PC-9 (cell line): ENCODE measurements around the gene BRSK2.

Source experiments
- EZH2 ChIP-seq: fragments of 200-600 bp; sonication (generic); IDR thresholded peaks from 2 replicates; pipeline ENCODE4 v1.8.0; 2017; ENCODE audit warnings: antibody characterized with exemption, low read depth
- TF ChIP-seq, protein P1 (sequence below): fragments of 200-600 bp; sonication (generic); conservative IDR thresholded peaks from 2 replicates; pipeline ENCODE4 v1.6.1; 2017; ENCODE audit warnings: mixed run types, antibody characterized with exemption, mild to moderate bottlenecking, moderate library complexity

GRCh38 chr11:1438967-1439330 lies 49.2 kb downstream of the BRSK2 start:
- TF ChIP-seq EZH2, result no peak
- TF ChIP-seq, protein P1, sequence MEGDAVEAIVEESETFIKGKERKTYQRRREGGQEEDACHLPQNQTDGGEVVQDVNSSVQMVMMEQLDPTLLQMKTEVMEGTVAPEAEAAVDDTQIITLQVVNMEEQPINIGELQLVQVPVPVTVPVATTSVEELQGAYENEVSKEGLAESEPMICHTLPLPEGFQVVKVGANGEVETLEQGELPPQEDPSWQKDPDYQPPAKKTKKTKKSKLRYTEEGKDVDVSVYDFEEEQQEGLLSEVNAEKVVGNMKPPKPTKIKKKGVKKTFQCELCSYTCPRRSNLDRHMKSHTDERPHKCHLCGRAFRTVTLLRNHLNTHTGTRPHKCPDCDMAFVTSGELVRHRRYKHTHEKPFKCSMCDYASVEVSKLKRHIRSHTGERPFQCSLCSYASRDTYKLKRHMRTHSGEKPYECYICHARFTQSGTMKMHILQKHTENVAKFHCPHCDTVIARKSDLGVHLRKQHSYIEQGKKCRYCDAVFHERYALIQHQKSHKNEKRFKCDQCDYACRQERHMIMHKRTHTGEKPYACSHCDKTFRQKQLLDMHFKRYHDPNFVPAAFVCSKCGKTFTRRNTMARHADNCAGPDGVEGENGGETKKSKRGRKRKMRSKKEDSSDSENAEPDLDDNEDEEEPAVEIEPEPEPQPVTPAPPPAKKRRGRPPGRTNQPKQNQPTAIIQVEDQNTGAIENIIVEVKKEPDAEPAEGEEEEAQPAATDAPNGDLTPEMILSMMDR, result no peak
